ENCODE measurements around the gene CFAP47. TPM values are rescaled to one million over a fixed set of nuclear protein-coding genes. Genes with fewer than 3 reads are reported as not detected.

CFAP47 gene
- total and polyA plus RNA-seq, 10 donors, result 0.03 to 0.33 (median 0.15) TPM; not detected in 5

DNA sequence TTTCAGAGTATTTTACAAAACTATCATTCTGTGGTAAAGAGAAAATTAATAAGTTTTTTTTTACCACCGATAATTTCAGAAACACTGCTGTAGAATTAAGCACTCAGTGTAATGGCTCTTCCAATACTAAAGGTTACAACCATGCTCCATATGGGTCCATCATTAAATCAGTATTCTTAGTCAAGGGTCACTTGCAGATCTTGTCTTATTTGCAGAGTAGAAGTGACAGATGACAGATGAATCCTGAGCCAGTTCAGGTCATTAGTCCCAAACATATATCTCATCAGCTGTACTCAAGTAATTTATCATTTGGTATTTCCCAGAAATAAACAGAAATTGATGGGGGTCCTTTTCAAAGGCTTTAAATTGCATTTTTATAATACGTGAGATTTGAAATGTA, 182.9 kb downstream of the CFAP47 start:
- Histone ChIP-seq H3K27ac (no peak overlapping the region), H3K4me1 (no peaks in the 10 kb centered on the region), H3K36me3 (no peaks in the 10 kb centered on the region), H3K27me3 (replicated peaks in 1 of 7) (no peaks in the 10 kb centered on the region), H3K9me3 (no peaks in the 10 kb centered on the region), H3K4me3 (no peak overlapping the region)
- TF ChIP-seq, protein P1, sequence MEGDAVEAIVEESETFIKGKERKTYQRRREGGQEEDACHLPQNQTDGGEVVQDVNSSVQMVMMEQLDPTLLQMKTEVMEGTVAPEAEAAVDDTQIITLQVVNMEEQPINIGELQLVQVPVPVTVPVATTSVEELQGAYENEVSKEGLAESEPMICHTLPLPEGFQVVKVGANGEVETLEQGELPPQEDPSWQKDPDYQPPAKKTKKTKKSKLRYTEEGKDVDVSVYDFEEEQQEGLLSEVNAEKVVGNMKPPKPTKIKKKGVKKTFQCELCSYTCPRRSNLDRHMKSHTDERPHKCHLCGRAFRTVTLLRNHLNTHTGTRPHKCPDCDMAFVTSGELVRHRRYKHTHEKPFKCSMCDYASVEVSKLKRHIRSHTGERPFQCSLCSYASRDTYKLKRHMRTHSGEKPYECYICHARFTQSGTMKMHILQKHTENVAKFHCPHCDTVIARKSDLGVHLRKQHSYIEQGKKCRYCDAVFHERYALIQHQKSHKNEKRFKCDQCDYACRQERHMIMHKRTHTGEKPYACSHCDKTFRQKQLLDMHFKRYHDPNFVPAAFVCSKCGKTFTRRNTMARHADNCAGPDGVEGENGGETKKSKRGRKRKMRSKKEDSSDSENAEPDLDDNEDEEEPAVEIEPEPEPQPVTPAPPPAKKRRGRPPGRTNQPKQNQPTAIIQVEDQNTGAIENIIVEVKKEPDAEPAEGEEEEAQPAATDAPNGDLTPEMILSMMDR (IDR thresholded peaks at IDR 0.05 in 8 of 11, conservative IDR thresholded peaks at IDR 0.05 in 3 of 11), result no peak
- no peak for TF ChIP-seq POLR2AphosphoS5 (IDR thresholded peaks at IDR 0.05)
- no peak for TF ChIP-seq POLR2A (IDR thresholded peaks at IDR 0.05)
- DNase-seq, result no peak
- intact Hi-C loops (cut with DNase I; ENCODE audit: low total_unique reads), result no loop called here
- WGBS, 5 donors, result 73 to 85% (median 79%) methylated on average over 2 of the region's 2 CpGs

DNA sequence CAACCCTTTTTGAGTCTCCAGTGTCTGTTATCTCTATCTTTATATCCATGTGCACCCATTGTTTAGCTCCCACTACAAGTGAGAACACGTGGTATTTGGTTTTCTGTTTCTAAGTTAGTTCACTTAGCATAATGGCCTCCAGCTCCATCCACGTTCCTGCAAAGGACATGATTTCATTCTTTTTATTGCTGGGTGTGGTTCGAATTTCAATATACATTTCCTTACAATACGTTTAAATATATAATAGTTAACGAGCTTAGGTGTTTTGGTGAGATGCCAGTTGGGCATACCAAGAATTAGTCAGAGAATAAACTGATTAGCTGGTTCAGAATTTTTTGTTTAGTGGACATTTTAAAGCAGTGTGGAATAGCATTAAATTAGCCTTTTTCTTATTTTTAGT, 196.7 kb downstream of the CFAP47 start:
- H3K27me3 ChIP-seq (replicated peaks in 1 of 7), result no peaks in the 10 kb centered on the region
- H3K27ac ChIP-seq, result no peak overlapping the region
- no peak for TF ChIP-seq POLR2A (IDR thresholded peaks at IDR 0.05)
- TF ChIP-seq, protein P1 (IDR thresholded peaks at IDR 0.05 in 8 of 11, conservative IDR thresholded peaks at IDR 0.05 in 3 of 11), result no peak
- no peak for TF ChIP-seq POLR2AphosphoS5 (IDR thresholded peaks at IDR 0.05)
- no peaks in the 10 kb centered on the region for H3K4me1 ChIP-seq
- no peak for DNase-seq
- no peak overlapping the region for H3K4me3 ChIP-seq
- intact Hi-C loops (cut with DNase I; ENCODE audit: low total_unique reads), result no loop called here
- H3K9me3 ChIP-seq, result peaks cover 0 to 42% (median 0%) of the 10 kb centered on the region in 8 donors
- WGBS, 5 donors, result 45 to 82% (median 72%) methylated on average over 5 of the region's 5 CpGs
- no peaks in the 10 kb centered on the region for H3K36me3 ChIP-seq

DNA sequence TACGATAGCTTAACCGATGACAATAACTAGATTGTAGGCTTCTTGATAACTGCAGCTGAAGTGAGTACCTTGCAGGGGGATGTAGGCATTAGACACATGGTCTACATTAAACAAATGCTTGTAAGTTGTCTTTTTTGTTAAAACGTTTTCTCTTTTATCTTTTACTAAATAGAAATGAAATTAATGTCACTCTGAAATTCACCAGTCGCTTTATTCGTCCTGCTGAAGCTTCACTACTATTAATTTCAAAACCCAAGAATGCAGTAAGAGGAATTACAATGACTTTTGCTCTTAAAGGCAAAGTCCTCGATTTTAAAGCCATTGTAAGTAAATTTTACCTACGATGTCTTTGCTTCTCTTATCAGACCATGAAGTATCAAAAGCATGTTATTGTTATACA, 239.7 kb downstream of the CFAP47 start:
- H3K27me3 ChIP-seq (replicated peaks in 1 of 7), result no peaks in the 10 kb centered on the region

DNA sequence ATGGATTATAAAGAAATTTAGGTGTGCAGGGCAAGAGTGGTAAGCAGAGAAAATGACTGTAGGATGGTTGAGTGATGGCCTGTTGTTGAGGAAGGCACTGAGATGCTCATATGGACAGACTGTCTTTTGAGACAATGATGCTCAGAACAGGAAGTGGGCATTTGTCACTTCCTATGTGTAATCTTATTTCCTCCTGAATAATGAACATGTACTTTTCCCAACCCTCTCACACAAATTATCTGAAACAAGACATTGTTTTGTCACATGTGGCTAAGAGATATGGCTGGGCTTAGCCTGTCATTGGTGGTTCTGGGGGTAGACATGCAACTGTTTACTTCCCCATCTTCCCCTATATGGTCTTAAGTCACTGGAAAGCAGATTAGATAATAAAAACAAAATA, 240.5 kb downstream of the CFAP47 start:
- Histone ChIP-seq H3K9me3 (no peaks in the 10 kb centered on the region), H3K4me3 (no peak overlapping the region), H3K4me1 (no peaks in the 10 kb centered on the region), H3K27ac (no peak overlapping the region), H3K36me3 (no peaks in the 10 kb centered on the region), H3K27me3 (replicated peaks in 1 of 7) (no peaks in the 10 kb centered on the region)
- DNase-seq, result no peak
- intact Hi-C loops (cut with DNase I; ENCODE audit: low total_unique reads), result no loop called here
- TF ChIP-seq POLR2A (IDR thresholded peaks at IDR 0.05), result no peak
- TF ChIP-seq, protein P1 (IDR thresholded peaks at IDR 0.05 in 8 of 11, conservative IDR thresholded peaks at IDR 0.05 in 3 of 11), result no peak
- no peak for TF ChIP-seq POLR2AphosphoS5 (IDR thresholded peaks at IDR 0.05)

More for the DNA sequence above, 239.7 kb downstream of the CFAP47 start:
- Histone ChIP-seq H3K36me3 (no peaks in the 10 kb centered on the region), H3K27ac (no peak overlapping the region), H3K9me3 (no peaks in the 10 kb centered on the region), H3K4me3 (no peak overlapping the region), H3K4me1 (no peaks in the 10 kb centered on the region)
- 64 to 82% (median 76%) methylated on average over 7 of the region's 7 CpGs for WGBS, 5 donors
- DNase-seq, result no peak
- intact Hi-C loops (cut with DNase I; ENCODE audit: low total_unique reads), result no loop called here
- TF ChIP-seq POLR2A (IDR thresholded peaks at IDR 0.05) (no peak), POLR2AphosphoS5 (IDR thresholded peaks at IDR 0.05) (no peak)
- TF ChIP-seq, protein P1 (IDR thresholded peaks at IDR 0.05 in 8 of 11, conservative IDR thresholded peaks at IDR 0.05 in 3 of 11), result no peak

Data from spleen (tissue), 11 donors.